Vagina (tissue), 2 donors: ENCODE measurements around the gene SPATA9. TPM values are rescaled to one million over a fixed set of nuclear protein-coding genes. Genes with fewer than 3 reads are reported as not detected.
A peak's percentile ranks its signal among the peaks of the same experiment; 100 is the strongest.

Experiments
- DNase-seq, 2 donors: peaks; one replicate each; pipeline ENCODE4 v3.0.0-alpha.2; 2017; ENCODE audit errors: extremely low spot score in 2 of 2
- H3K27ac ChIP-seq: fragments of 200-600 bp; sonication (generic); one replicate; pipeline ENCODE4 v1.5.1; 2019
- H3K27me3 ChIP-seq: fragments of 200-600 bp; sonication (generic); one replicate; pipeline ENCODE4 v1.5.1; 2019
- H3K36me3 ChIP-seq, 2 donors: fragments of 200-600 bp; sonication (generic); one replicate each; pipeline ENCODE4 v1.5.1; 2017 to 2019
- H3K4me1 ChIP-seq: fragments of 200-600 bp; sonication (generic); one replicate; pipeline ENCODE4 v1.5.1; 2019
- H3K4me3 ChIP-seq, 2 donors: fragments of 200-600 bp; sonication (generic); 1 replicate in 1 of 2; 2 replicates in 1 of 2; pipeline ENCODE4 v1.5.1; 2016 to 2019
- H3K9me3 ChIP-seq: fragments of 200-600 bp; sonication (generic); one replicate; pipeline ENCODE4 v1.5.1; 2019
- POLR2A ChIP-seq, 2 donors: fragments of 450-650 bp; IDR thresholded peaks; one replicate each; pipeline ENCODE4 v1.6.1; 2017; ENCODE audit warnings: antibody characterized with exemption in 2 of 2, mild to moderate bottlenecking in 2 of 2, moderate library complexity in 2 of 2
- POLR2AphosphoS5 ChIP-seq, 2 donors: sonication (generic); formaldehyde crosslinking; IDR thresholded peaks; one replicate each; pipeline ENCODE4 v1.9.0; 2017; ENCODE audit warnings: antibody characterized with exemption in 2 of 2, mild to moderate bottlenecking in 2 of 2, low read depth in 1 of 2; ENCODE audit not compliant: insufficient read depth in 1 of 2
- intact Hi-C: fragments of 100-400 bp; cut with DNase I; formaldehyde crosslinking; loops from one replicate; pipeline ENCODE4 v1.15.1; 2023
- total RNA-seq: library from RNA; depleted of rRNA; stranded (reverse); fragments of >200 nt; gene quantifications from one replicate; pipeline ENCODE4 v1.2.3, GENCODE V29; 2016
- TF ChIP-seq, protein P1 (sequence below), 3 experiments: fragments of 450-650 bp in 2 of 3; fragments of 200-600 bp in 1 of 3; sonication (generic) in 1 of 3; IDR thresholded peaks; one replicate each; pipeline ENCODE4 v1.5.1; 2017 to 2019; ENCODE audit warnings: antibody characterized with exemption in 3 of 3, mild to moderate bottlenecking in 2 of 3, moderate library complexity in 2 of 3

The SPATA9 gene
- total RNA-seq, 1 donor from 2014 or later: not detected

DNA sequence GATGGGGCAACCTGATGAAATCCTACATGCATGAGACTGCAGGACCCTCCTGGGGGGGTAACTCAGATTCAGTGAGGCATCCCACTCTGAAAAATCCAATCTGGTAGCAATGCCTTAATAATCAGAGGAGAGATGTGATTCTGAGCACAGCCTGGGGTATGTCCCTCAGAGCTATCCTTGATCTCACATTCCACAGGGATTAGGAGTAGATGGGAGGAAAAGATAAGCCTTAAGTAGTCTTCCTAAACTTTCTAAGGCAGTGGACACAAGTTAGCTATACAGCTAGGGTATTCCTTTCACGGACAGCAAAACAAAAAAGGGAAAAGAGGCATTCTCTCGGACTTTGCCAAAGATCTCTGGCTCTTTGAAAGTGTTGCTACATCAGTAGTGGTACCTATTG, 3.9 kb upstream of the SPATA9 start:
- intact Hi-C loops: no loop called here
- H3K4me1 ChIP-seq: no peaks in the 10 kb centered on the region
- no peak for DNase-seq
- TF ChIP-seq POLR2AphosphoS5 (IDR thresholded peaks at IDR 0.05; ENCODE audit: insufficient read depth in 1 of 2, low read depth in 1 of 2) (no peak), POLR2A (IDR thresholded peaks at IDR 0.05) (no peak)
- TF ChIP-seq, protein P1, sequence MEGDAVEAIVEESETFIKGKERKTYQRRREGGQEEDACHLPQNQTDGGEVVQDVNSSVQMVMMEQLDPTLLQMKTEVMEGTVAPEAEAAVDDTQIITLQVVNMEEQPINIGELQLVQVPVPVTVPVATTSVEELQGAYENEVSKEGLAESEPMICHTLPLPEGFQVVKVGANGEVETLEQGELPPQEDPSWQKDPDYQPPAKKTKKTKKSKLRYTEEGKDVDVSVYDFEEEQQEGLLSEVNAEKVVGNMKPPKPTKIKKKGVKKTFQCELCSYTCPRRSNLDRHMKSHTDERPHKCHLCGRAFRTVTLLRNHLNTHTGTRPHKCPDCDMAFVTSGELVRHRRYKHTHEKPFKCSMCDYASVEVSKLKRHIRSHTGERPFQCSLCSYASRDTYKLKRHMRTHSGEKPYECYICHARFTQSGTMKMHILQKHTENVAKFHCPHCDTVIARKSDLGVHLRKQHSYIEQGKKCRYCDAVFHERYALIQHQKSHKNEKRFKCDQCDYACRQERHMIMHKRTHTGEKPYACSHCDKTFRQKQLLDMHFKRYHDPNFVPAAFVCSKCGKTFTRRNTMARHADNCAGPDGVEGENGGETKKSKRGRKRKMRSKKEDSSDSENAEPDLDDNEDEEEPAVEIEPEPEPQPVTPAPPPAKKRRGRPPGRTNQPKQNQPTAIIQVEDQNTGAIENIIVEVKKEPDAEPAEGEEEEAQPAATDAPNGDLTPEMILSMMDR (IDR thresholded peaks at IDR 0.05): no peak
- no peaks in the 10 kb centered on the region for H3K36me3 ChIP-seq
- H3K9me3 ChIP-seq: no peaks in the 10 kb centered on the region
- H3K27ac ChIP-seq: no peak overlapping the region
- H3K4me3 ChIP-seq: no peak overlapping the region
- H3K27me3 ChIP-seq: no peaks in the 10 kb centered on the region

- no peak for DNase-seq
- intact Hi-C loops: no loop called here
- Histone ChIP-seq H3K4me3 (no peak overlapping the region), H3K27ac (no peak overlapping the region), H3K9me3 (no peaks in the 10 kb centered on the region), H3K36me3 (no peaks in the 10 kb centered on the region), H3K4me1 (no peaks in the 10 kb centered on the region), H3K27me3 (no peaks in the 10 kb centered on the region)
- TF ChIP-seq POLR2AphosphoS5 (IDR thresholded peaks at IDR 0.05; ENCODE audit: insufficient read depth in 1 of 2, low read depth in 1 of 2) (no peak), POLR2A (IDR thresholded peaks at IDR 0.05) (no peak)
- TF ChIP-seq, protein P1 (IDR thresholded peaks at IDR 0.05): no peak
Measured at GRCh38 chr5:95684361-95684760, 1.6 kb upstream of the SPATA9 start.

DNA sequence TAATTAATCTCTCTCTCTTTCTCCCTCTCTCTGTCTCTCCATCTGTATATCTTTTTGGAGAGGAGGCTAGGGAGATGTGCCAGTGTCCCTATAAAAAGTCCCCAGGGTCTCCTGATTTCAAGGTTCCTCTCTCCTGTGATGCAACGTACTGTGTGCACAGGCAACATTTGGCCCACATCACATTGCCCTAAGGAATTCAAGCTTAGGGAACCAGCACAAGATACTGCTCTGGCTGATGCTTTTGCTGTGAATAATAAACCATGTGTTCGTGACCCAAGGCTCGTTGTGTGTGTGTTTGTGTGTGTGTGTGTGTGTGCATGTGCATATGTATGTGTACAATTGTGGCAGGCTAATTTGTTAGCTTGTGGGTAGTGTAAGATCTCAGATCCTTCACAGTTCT, 9.7 kb downstream of the SPATA9 start:
- H3K27me3 ChIP-seq: no peaks in the 10 kb centered on the region
- no peak overlapping the region for H3K4me3 ChIP-seq
- intact Hi-C loops: no loop called here
- DNase-seq: no peak
- no peaks in the 10 kb centered on the region for H3K36me3 ChIP-seq
- no peaks in the 10 kb centered on the region for H3K9me3 ChIP-seq
- TF ChIP-seq POLR2AphosphoS5 (IDR thresholded peaks at IDR 0.05; ENCODE audit: insufficient read depth in 1 of 2, low read depth in 1 of 2): no peak
- H3K4me1 ChIP-seq: peaks cover 4% of the 10 kb centered on the region
- peak overlapping the region; percentile 7 for H3K27ac ChIP-seq

DNA sequence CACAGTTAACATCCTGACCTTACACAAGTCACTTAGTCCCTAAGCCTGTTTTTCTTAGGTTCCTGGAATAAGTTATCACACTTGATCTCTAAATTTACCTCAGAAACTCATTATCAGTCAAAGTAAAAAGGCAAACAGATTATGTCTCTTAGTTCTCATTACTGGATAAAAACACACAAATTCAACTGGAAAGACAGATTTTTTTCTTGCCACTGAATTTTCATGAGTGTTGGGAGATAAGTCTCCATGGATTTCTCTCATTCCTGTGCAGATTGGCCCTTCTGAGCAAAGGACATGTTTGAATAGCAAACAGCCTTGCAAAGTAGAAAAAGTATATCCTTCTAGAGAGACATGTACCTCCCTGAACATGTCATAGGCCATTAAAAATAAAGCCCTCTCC, 10.2 kb downstream of the SPATA9 start:
- DNase-seq: no peak
- no peaks in the 10 kb centered on the region for H3K27me3 ChIP-seq
- no peaks in the 10 kb centered on the region for H3K36me3 ChIP-seq
- intact Hi-C loops: no loop called here
- H3K27ac ChIP-seq: no peak overlapping the region
- no peaks in the 10 kb centered on the region for H3K9me3 ChIP-seq
- peaks cover 4% of the 10 kb centered on the region for H3K4me1 ChIP-seq
- TF ChIP-seq POLR2A (IDR thresholded peaks at IDR 0.05) (no peak), POLR2AphosphoS5 (IDR thresholded peaks at IDR 0.05; ENCODE audit: insufficient read depth in 1 of 2, low read depth in 1 of 2) (no peak)
- TF ChIP-seq, protein P1 (IDR thresholded peaks at IDR 0.05): no peak
- no peak overlapping the region for H3K4me3 ChIP-seq

DNA sequence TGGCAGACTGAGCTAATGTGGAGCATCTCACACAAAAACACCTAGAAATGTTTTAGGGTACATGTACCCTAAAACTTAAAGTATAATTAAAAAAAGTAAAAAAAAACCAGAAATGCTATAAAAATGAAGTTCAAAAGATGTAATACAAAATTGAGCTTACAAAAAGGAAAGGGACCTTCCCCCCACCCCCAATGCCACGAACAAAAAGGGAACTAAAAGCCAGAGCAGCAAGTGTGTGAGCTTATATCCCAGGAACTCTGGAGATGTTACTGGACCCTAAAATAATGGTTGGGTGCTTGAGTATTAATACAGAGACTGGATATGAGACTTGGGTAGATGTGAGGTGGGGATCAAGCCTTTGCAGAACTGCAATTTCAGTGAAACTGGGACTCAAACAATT, 11.0 kb downstream of the SPATA9 start:
- no peak for TF ChIP-seq POLR2A (IDR thresholded peaks at IDR 0.05)
- TF ChIP-seq, protein P1 (IDR thresholded peaks at IDR 0.05): no peak
- TF ChIP-seq POLR2AphosphoS5 (IDR thresholded peaks at IDR 0.05; ENCODE audit: insufficient read depth in 1 of 2, low read depth in 1 of 2): no peak
- Histone ChIP-seq H3K27ac (no peak overlapping the region), H3K9me3 (no peaks in the 10 kb centered on the region), H3K36me3 (no peaks in the 10 kb centered on the region), H3K4me3 (no peak overlapping the region), H3K4me1 (peaks cover 4% of the 10 kb centered on the region), H3K27me3 (no peaks in the 10 kb centered on the region)
- intact Hi-C loops: no loop called here
- DNase-seq: no peak
